K562 (cell line): ENCODE results near the gene PALM3. TPM values are rescaled to one million over a fixed set of nuclear protein-coding genes. Genes with fewer than 3 reads are reported as not detected.

Source experiments
- BRD9 ChIP-seq: fragments of 450-650 bp; IDR thresholded peaks from 2 replicates; pipeline ENCODE4 v1.6.1; 2018; ENCODE audit warnings: low read depth; ENCODE audit not compliant: partially characterized antibody
- COPS2 ChIP-seq: fragments of 450-650 bp; conservative IDR thresholded peaks from 2 replicates; pipeline ENCODE4 v1.6.1; 2016; ENCODE audit warnings: mild to moderate bottlenecking, moderate library complexity
- CREB3 ChIP-seq: fragments of 450-650 bp; conservative IDR thresholded peaks from 2 replicates; pipeline ENCODE4 v1.6.1; 2016; ENCODE audit warnings: missing genetic modification characterization, low read depth, mild to moderate bottlenecking, missing compliant biosample characterization, moderate library complexity
- FOXP4 ChIP-seq: sonication (generic); formaldehyde crosslinking; IDR thresholded peaks from 2 replicates; pipeline ENCODE4 v1.8.0; 2022; ENCODE audit warnings: mild to moderate bottlenecking, missing genetic modification reagents, borderline replicate concordance
- GABPB2 ChIP-seq: fragments of 250-450 bp; sonication (Bioruptor Pico); conservative IDR thresholded peaks from 2 replicates; pipeline ENCODE4 v1.5.1; 2021; ENCODE audit warnings: mild to moderate bottlenecking
- IRF9 ChIP-seq: fragments of 450-650 bp; IDR thresholded peaks from 2 replicates; pipeline ENCODE4 v1.6.1; 2016; ENCODE audit warnings: missing biosample characterization, missing genetic modification characterization
- NONO ChIP-seq, 2 experiments: fragments of 200-400 bp in 1 of 2; fragments of 450-650 bp in 1 of 2; formaldehyde crosslinking in 1 of 2; IDR thresholded peaks; 2 replicates each; pipeline ENCODE4 v1.6.1; 2017; ENCODE audit warnings: low read depth in 2 of 2, mild to moderate bottlenecking in 2 of 2, moderate library complexity in 2 of 2, low read length in 1 of 2
- PHTF2 ChIP-seq: fragments of 250-450 bp; sonication (Bioruptor Pico); IDR thresholded peaks from 2 replicates; pipeline ENCODE4 v1.5.0; 2021; ENCODE audit warnings: mild to moderate bottlenecking
- POLR2A ChIP-seq: fragments of 450-650 bp; conservative IDR thresholded peaks from 2 replicates; pipeline ENCODE4 v1.6.1; 2016
- RFX5 ChIP-seq: IDR thresholded peaks from 2 replicates; pipeline ENCODE4 v1.6.1; 2011; ENCODE audit warnings: low read depth, mild to moderate bottlenecking, improper control_type of control experiment, low read length
- ZBTB5 ChIP-seq: fragments of 450-650 bp; IDR thresholded peaks from 2 replicates; pipeline ENCODE4 v1.6.1; 2017; ENCODE audit warnings: antibody characterized with exemption
- ZBTB9 ChIP-seq: fragments of 450-650 bp; formaldehyde crosslinking; IDR thresholded peaks from 2 replicates; pipeline ENCODE4 v1.4.0; 2020; ENCODE audit warnings: mild to moderate bottlenecking, moderate library complexity
- ZNF165 ChIP-seq: fragments of 250-450 bp; sonication (Bioruptor Pico); IDR thresholded peaks from 2 replicates; pipeline ENCODE4 v1.4.0; 2020; ENCODE audit warnings: borderline replicate concordance
- ZNF175 ChIP-seq: fragments of 200-800 bp; sonication (Bioruptor generic); IDR thresholded peaks from 2 replicates; pipeline ENCODE4 v1.6.1; 2016; ENCODE audit warnings: low read depth, mild to moderate bottlenecking, missing genetic modification characterization, missing compliant biosample characterization
- ZNF449 ChIP-seq: fragments of 250-450 bp; sonication (Bioruptor Pico); IDR thresholded peaks from 2 replicates; pipeline ENCODE4 v1.8.0; 2022; ENCODE audit warnings: moderate library complexity, mild to moderate bottlenecking, inconsistent platforms
- ZNF696 ChIP-seq: fragments of 250-450 bp; sonication (Bioruptor Pico); conservative IDR thresholded peaks from 2 replicates; pipeline ENCODE4 v1.4.0; 2020; ENCODE audit warnings: mild to moderate bottlenecking, moderate library complexity
- polyA plus RNA-seq, 8 experiments: library from polyadenylated mRNA; depleted of rRNA in 4 of 8; stranded (reverse) in 5 of 8; unstranded in 3 of 8; fragments of >200 nt; fragmentation: Nextera tagmentation in 2 of 8; fragmentation: Illumina TruSeq in 1 of 8; extraction: Ambion mirVana in 2 of 8; extraction: Trizol in 1 of 8; gene quantifications; 2 replicates each; pipeline versions ENCODE4 v1.2.1 to v1.2.3, GENCODE V29; 2011 to 2014; ENCODE audit warnings: inconsistent platforms in 1 of 8, missing spikeins in 1 of 8
- total RNA-seq, 7 experiments: library from RNA; depleted of rRNA in 6 of 7; stranded (reverse); fragments of >200 nt in 6 of 7; fragmentation: Illumina TruSeq in 2 of 7; extraction: Trizol in 2 of 7; gene quantifications; 2 replicates each; pipeline versions ENCODE4 v1.2.1 to v1.2.3, GENCODE V29; 2011 to 2021; ENCODE audit warnings: low replicate concordance in 1 of 7

The PALM3 gene
- total and polyA plus RNA-seq, 9 of the 15 experiments (the other 6 are each of a cell fraction or from before 2014, with no cell fraction given), result 0.07 to 9.3 (median 3.3) TPM

GRCh38 chr19:14080887-14081796 is 19.3 kb upstream of the PALM3 start (continued):
- TF ChIP-seq ZNF165, result no peak
- TF ChIP-seq ZNF175 (CRISPR knock-in tag), result no peak; the same call in 1 of the 2 replicates
- TF ChIP-seq PHTF2 (CRISPR knock-in tag), result no peak
- TF ChIP-seq BRD9, result no peak
- TF ChIP-seq ZBTB5, result no peak
- no peak for TF ChIP-seq IRF9 (tag)
- TF ChIP-seq FOXP4 (CRISPR knock-in tag), result no peak
- TF ChIP-seq ZNF449 (CRISPR knock-in tag), result no peak
- no peak for TF ChIP-seq GABPB2 (CRISPR knock-in tag)
- no peak for TF ChIP-seq CREB3
- TF ChIP-seq RFX5, result no peak
- no peak for TF ChIP-seq NONO (IDR thresholded peaks at IDR 0.05; ENCODE audit: low read depth in 2 of 2, low read length in 1 of 2)
- TF ChIP-seq COPS2, result no peak
- TF ChIP-seq ZBTB9, result no peak; the same call in 1 of the 2 replicates
- peak; percentile 70 for TF ChIP-seq POLR2A
- TF ChIP-seq ZNF696, result no peak
